Activated effector memory CD4-positive, alpha-beta T cell treated with Interleukin-2 at 50 U/mL for 16 hours (primary cell): ENCODE data around the gene ZFP1.
"Not testable (repeated sequence)": the region's sequence is repeated elsewhere in the genome, so short reads cannot be mapped to it uniquely, and the experiment has no call there.

ENCODE experiments used
- DNase-seq: peaks from one replicate; pipeline ENCODE4 v3.0.0-alpha.2; 2020

ZFP1 gene

GRCh38 chr16:75160386-75160785, 12.1 kb downstream of the ZFP1 start:
- DNase-seq: no peak

- no peak for DNase-seq
Observed at GRCh38 chr16:75169899-75170405, 21.6 kb downstream of the ZFP1 start.

DNA sequence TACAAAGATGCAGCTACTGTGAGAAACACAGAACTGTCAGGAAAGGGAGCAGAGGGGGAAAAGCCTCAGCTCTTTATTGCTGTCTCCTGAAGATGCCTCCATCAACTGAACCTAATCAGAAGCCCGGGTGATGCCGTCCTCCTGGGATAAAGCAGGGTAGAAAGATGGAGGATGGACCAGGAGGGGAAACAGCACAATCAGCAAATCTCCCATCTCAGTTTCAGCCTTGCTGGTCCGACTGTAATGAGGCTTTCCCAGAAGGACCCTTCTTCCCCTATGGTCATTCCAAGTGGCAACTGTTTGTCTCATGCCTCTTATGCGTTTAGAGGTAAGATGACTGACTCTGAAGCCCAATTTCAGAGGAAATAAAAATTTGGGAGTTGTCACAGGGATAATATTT, 24.3 kb downstream of the ZFP1 start:
- DNase-seq: no peak

- DNase-seq: no peak
Observed at GRCh38 chr16:75175074-75175473, 26.8 kb downstream of the ZFP1 start.

DNA sequence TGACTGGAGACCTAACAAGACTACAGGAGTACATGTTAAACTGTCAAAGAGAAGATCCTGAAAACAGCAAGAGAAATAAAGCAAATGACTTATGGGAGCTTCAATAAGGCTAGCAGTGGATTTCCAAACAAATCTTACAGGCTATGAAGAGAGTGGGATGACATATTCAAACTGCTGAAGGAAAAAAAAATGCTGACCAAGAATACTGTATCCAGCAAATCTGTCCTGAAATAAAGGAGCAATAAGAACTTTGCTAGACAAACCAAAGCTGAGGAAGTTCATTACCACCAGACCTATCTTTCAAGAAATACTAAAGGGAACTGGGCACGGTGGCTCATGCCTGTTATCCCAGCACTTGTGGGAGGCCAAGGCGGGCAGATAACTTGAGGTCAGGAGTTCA, 28.6 kb downstream of the ZFP1 start:
- DNase-seq: no peak

DNA sequence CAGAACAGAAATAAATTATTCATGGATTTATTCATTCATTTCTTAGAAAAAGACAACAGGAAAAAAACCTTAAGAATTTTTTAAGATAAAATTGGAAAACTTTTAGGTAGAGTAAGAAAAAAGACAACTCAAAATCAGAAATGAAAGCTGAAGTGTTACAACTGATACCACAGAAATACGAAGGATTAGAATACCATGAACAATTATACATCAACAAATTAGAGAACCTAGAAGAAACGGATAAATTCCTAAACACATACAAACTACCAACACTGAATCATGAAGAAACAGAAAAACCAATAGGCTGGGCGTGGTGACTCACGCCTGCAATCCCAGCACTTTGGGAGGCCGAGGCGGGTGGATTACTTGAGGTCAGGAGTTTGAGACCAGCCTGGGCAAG, 30.9 kb downstream of the ZFP1 start:
- DNase-seq: no peak

GRCh38 chr16:75181630-75182029, 33.3 kb downstream of the ZFP1 start:
- no peak for DNase-seq

DNA sequence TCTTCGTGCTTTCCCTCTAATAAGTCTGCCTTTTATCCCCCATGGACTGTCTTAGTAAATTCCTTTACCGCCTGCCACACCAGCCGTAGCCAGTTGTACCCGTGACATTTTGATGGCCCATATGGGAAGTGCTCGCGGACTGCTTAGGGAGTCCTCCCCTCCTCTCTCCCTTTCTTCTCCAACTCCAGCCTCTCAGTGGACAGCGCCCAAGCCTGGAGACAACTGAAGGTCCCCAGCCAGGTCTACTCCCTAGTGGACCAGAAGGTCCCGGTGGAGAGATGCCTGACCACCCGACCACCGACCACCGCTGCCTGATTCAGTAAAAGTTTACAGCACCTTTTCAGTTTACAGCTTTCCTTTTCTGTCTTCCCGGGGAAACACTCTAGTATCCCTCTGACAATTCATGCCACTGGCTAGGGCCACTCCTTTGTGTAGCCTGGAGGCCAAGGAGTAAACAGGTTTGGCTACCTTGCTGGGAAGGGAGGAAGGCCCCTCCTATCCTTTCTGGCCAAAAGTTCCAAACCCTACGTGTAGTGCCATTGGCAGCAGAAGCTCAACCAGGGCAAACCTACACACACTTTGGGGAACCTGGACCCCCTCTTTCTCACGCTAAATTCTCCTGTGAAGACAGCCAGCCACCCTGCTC, 40.6 kb downstream of the ZFP1 start:
- no peak for DNase-seq

DNA sequence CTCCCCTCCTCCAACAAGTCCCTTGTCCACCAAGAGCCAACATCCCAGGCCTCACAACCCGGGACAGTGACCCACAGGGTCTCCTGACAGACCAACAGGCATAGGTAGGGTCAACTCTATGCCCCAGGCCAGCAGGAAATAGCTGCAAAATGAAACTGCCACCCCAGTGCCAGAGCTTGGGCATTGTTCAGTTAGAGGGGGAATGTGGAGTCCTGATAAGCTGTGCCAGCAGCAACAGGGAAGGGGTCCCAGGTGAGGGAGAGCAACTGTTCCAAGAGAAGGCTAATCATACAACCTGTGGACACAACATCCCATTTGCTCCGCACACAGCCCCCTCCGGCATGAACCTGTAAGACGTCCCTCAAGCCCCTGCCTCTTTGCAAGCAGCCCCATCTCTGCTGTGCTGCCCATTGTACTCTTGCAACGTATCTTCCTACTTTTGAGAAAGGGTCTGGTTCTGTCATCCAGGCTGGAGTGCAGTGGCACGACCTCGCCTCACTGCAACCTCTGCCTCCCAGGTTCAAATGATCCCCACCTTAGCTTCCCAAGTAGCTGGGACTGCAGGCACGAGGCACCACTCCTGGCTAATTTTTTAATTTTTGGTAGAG, 41.4 kb downstream of the ZFP1 start:
- no peak for DNase-seq

DNA sequence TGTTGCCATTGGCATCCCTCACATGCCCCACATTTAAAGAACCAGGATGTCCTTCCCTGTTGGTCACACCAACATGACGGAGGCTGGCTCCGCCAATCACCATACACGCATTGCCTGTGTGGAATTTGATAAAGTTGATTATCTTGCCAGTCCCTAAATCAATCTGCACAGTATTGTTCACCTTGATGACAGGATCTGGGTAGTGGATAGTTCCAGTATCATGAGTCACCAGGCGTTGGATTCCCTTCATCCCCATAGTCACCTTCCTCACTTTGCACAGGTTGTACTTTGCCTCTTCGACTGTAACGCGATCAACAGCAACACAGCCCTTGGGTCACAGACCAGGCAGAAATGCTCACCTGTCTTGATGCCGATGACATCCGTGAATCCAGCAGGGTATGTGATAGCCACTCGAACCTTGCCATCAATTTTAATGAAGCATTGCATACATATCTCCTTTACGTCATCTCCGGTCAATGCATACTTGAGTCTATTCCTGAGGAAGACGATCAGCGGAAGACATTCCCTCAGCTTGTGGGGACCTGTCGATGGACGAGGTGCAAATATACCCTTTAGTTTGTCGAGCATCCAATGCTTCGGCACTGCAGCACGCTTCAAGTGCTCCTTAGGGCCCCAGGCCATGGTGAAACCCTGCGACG, 44.4 kb downstream of the ZFP1 start:
- no peak for DNase-seq

- DNase-seq: no peak
Observed at GRCh38 chr16:75193265-75193650, 44.9 kb downstream of the ZFP1 start.

GRCh38 chr16:75193730-75194444, 45.6 kb downstream of the ZFP1 start:
- DNase-seq: no peak

DNA sequence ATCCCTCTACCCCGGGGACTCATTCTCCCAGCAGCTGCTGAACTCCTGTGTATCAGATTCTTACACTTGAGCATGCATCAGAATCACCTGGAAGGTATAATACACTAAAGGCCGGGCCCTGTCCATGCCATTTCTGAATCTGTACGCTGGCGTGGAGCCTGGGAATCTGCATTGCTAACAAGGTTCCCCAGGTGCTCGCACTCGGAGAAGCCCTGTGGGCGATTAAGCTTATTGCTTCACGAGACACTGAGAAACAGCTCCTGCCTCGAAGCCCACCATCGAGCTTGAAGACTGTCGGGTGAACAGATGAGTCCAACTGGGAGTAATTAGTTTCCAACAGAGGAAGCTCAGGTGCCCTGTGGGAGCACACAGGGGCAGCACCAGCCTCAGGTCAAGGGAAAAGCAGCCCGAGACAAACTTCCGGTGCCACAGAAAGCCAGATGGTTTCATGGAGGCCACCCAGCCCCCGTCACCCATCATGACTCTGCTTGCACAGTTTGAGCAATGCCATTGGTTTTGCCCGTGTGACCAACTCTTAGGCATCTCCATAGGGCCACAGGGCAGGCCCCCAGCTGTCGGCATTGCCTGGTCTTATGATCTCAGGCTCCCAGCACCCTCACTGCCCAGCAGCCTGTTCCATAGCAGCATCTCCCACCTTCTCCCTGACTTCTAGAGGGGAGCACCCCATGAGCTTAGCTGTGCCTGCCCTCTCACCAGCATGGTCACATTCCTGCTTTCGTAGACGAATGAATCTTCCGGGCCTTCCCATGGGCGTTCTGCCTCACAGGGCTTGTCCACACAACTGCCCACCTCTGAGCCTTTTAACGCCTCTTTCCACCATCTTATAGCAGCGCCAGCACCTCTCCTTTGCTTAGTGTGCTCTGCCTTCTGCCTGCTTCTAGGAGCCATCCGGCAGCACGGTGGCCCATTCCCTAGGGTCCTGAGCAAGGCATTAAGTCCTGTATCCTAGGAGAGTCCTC, 47.8 kb downstream of the ZFP1 start:
- no peak for DNase-seq

GRCh38 chr16:75196836-75197235, 48.5 kb downstream of the ZFP1 start:
- DNase-seq: no peak

DNA sequence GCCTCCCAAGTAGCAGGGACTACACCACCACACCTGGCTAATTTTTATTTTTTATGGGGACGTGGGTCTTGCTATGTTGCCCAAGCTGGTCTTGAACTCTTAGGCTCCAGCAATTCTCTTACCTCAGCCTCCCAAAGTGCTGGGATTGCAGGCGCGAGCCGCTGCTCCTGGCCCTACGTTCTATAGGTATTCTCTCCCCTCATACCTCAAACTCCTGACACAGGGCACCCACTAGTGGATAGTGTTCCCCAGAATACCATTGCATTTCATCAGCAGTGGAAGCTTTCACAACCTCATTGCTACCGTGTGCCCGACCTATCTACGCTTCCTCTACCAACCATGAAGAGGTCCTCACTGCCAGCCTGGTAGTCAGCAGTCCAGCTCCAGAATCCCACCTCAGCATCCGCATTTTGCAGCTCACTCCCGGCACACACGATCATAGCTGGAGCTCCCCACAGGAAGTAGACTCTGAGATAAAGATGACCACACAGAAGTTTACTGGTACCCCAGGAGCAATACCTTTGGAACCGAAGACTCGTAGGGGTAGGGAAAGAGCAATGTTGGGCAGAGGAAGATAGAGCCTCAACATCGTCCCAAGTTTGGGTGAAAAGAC, 49.3 kb downstream of the ZFP1 start:
- DNase-seq: no peak

GRCh38 chr16:75198135-75198600, 49.8 kb downstream of the ZFP1 start:
- DNase-seq: no peak

DNA sequence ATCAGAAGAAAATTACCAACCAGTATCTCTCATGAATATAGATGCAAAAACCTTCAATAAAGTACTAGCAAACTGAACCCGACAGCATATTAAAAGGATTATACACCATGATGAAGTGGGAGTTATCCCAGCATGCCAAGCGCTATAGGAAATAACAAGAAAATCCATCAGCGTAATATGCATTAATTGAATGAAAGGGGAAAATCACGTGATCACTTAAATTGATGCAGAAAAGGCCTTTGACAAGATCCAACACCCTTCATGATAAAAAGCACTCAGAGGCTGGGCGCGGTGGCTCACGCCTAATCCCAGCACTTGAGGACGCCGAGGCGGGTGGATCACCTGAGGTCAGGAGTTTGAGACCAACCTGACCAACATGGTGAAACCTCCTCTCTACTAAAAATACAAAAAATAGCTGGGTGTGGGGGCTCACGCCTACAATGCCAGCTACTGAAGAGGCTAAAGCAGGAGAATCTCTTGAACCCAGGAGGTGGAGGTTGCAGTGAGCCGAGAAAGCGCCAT, 53.8 kb downstream of the ZFP1 start:
- no peak for DNase-seq

GRCh38 chr16:75203096-75203495, 54.8 kb downstream of the ZFP1 start:
- no peak for DNase-seq

DNA sequence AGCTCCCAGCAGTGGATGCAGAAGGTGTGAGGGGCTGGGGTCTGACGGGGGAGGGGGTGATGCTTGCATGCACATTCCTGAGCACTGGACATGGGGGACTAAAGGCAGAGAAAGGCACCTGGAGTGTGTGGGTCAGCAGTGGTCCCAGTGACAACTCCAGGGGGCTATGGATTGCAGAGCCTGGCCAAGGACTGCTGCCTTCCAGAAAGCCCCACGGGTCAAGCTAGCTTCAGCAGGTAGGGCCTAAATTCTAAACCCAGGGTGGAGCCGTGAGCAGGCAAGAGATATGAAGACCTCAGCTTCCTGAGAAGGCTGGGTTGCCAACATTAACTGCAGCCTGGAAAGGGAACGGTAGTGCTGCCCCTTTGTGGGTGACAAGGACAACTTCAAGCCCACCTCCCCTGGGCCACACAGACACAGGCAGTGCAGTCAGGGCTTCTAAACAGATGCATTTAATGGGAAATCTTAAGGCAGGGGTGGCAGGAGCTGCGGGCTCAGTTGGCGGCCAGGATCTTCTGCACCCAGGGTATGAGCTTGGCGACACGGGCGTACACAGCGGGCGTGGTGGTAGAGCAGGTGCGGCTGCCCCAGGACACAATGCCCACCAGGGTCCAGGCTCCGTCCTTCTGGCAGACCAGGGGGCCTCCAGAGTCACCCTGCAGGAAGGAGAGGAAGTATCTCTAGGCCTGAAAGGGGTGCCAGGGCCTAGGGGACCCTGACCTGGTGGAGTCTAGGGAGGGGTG, 55.5 kb downstream of the ZFP1 start:
- no peak for DNase-seq

GRCh38 chr16:75204410-75204758, 56.1 kb downstream of the ZFP1 start:
- DNase-seq: no peak

- not testable (repeated sequence) for DNase-seq
Observed at GRCh38 chr16:75204905-75205304, 56.6 kb downstream of the ZFP1 start.
